Measurements from ENCODE around the gene RBBP8. TPM values are rescaled to one million over a fixed set of nuclear protein-coding genes. Genes with fewer than 3 reads are reported as not detected.

The RBBP8 gene
- total RNA-seq, 6 experiments from 2014 or later, result 13.9 to 27.0 (median 25.2) TPM

- Mint-ChIP-seq H3K4me1 (ENCODE audit: low read depth) (peaks cover 27% of the 10 kb centered on the region), H3K9me3 (no peaks in the 10 kb centered on the region; the same call in none of the 2 replicates), H3K27ac (no peak overlapping the region), H3K4me3 (no peak overlapping the region), H3K36me3 (ENCODE audit: low read depth) (no peaks in the 10 kb centered on the region; the same call in 1 of the 2 replicates), H3K27me3 (ENCODE audit: insufficient read depth) (peaks cover 2% of the 10 kb centered on the region; the same call in 1 of the 2 replicates)
- DNase-seq, result no peak
- TF ChIP-seq CTCF (IDR thresholded peaks at IDR 0.05), result no peak
These were observed 138.2 kb downstream of the RBBP8 start for GRCh38 chr18:23071285-23071684.

GRCh38 chr18:23072079-23072478 is 139.0 kb downstream of the RBBP8 start:
- Mint-ChIP-seq H3K4me1 (ENCODE audit: low read depth) (peaks cover 21% of the 10 kb centered on the region), H3K4me3 (no peak overlapping the region), H3K27me3 (ENCODE audit: insufficient read depth) (peaks cover 2% of the 10 kb centered on the region; the same call in 1 of the 2 replicates), H3K27ac (no peak overlapping the region), H3K36me3 (ENCODE audit: low read depth) (no peaks in the 10 kb centered on the region; the same call in 1 of the 2 replicates), H3K9me3 (no peaks in the 10 kb centered on the region; the same call in none of the 2 replicates)
- DNase-seq, result no peak
- no peak for TF ChIP-seq CTCF (IDR thresholded peaks at IDR 0.05)

GRCh38 chr18:23073996-23074606 is 141.0 kb downstream of the RBBP8 start:
- no peaks in the 10 kb centered on the region for H3K36me3 Mint-ChIP-seq (ENCODE audit: low read depth)
- H3K27ac Mint-ChIP-seq, result no peak overlapping the region
- H3K4me1 Mint-ChIP-seq (ENCODE audit: low read depth), result peaks cover 19% of the 10 kb centered on the region
- H3K27me3 Mint-ChIP-seq (ENCODE audit: insufficient read depth), result peaks cover 3% of the 10 kb centered on the region; the same call in 1 of the 2 replicates
- no peak for TF ChIP-seq CTCF (IDR thresholded peaks at IDR 0.05)
- no peak for DNase-seq
- H3K9me3 Mint-ChIP-seq, result no peaks in the 10 kb centered on the region
- H3K4me3 Mint-ChIP-seq, result no peak overlapping the region

Other genes with a start within 250 kb of the RBBP8 start
- gene CABLES1, start 202.2 kb downstream of the RBBP8 start, total RNA-seq (2021; fragmentation: NEBNext Ultra II Directional; extraction: Animal tissue kit (Norgen Biotek cat#: 25700)), result 1 to 10 TPM; 6.2 to 9.3 (median 8.5) TPM